Panc1 (cell line): Measurements from ENCODE around the gene SPTLC2. TPM values are rescaled to one million over a fixed set of nuclear protein-coding genes. Genes with fewer than 3 reads are reported as not detected.

Experiments
- ATAC-seq: fragments of 200-7000 bp; cut with Tn5 transposase; 2 replicates; pipeline ENCODE4 v1.9.1; 2020; ENCODE audit warnings: mild to moderate bottlenecking, moderate library complexity
- BruUV-seq: library from RNA; stranded (reverse); fragments of 400-500 nt; replicated peaks from 2 replicates; lab custom pipeline; 2021; lab: Mats Ljungman, UMichigan
- CTCF ChIA-PET: fragments of 300-600 bp; sonication (Branson Sonifier 250); formaldehyde crosslinking; loops from one replicate; lab custom pipeline; 2022; ENCODE audit warnings: antibody characterized with exemption; lab: Charles Lee
- POLR2A ChIA-PET: fragments of 300-600 bp; sonication (Branson Sonifier 250); formaldehyde crosslinking; loops from one replicate; lab custom pipeline; 2022; ENCODE audit warnings: antibody characterized with exemption; lab: Charles Lee
- DNase-seq: peaks from one replicate; pipeline ENCODE4 v3.0.0-alpha.2; 2010; ENCODE audit warnings: low read depth, low spot score
- H3K27ac ChIP-seq: 2 replicates; pipeline ENCODE4 v1.5.1; 2011; ENCODE audit warnings: mild to moderate bottlenecking, low read length, inconsistent platforms
- H3K27me3 ChIP-seq: fragments of 200-500 bp; sonication (Bioruptor generic); 2 replicates; pipeline ENCODE4 v1.6.0; 2014; ENCODE audit warnings: low read length, inconsistent platforms; ENCODE audit not compliant: control insufficient read depth, insufficient read depth
- H3K36me3 ChIP-seq: fragments of 200-500 bp; sonication (Bioruptor generic); 2 replicates; pipeline ENCODE4 v1.5.1; 2014; ENCODE audit warnings: inconsistent platforms, mild to moderate bottlenecking, low read length, moderate library complexity; ENCODE audit not compliant: control insufficient read depth, insufficient read depth
- H3K4me1 ChIP-seq: 2 replicates; pipeline ENCODE4 v1.5.1; 2011; ENCODE audit warnings: inconsistent platforms, mild to moderate bottlenecking, low read length, moderate library complexity; ENCODE audit not compliant: control insufficient read depth, insufficient read depth
- H3K4me3 ChIP-seq, 2 experiments: 2 replicates each; pipeline ENCODE4 v1.5.1; 2011 to 2012; ENCODE audit warnings: low read depth in 2 of 2, low read length in 2 of 2, mild to moderate bottlenecking in 2 of 2, inconsistent platforms in 1 of 2, moderate library complexity in 1 of 2
- H3K9me3 ChIP-seq: fragments of 200-500 bp; sonication (Bioruptor generic); 2 replicates; pipeline ENCODE4 v1.5.1; 2014; ENCODE audit warnings: low read depth, mild to moderate bottlenecking, inconsistent platforms, low read length, moderate library complexity; ENCODE audit not compliant: control insufficient read depth, insufficient read depth
- CTCF ChIP-seq: fragments of 450-650 bp; IDR thresholded peaks from 2 replicates; pipeline ENCODE4 v1.5.1; 2017; ENCODE audit warnings: mild to moderate bottlenecking
- POLR2AphosphoS5 ChIP-seq: IDR thresholded peaks from 2 replicates; pipeline ENCODE4 v1.6.1; 2012; ENCODE audit warnings: mild to moderate bottlenecking, low read depth, low read length, moderate library complexity
- REST ChIP-seq, 2 experiments: IDR thresholded peaks; 2 replicates each; pipeline ENCODE4 v1.6.1; 2011 to 2012; ENCODE audit warnings: low read depth in 2 of 2, control low read depth in 1 of 2, low read length in 1 of 2, mild to moderate bottlenecking in 1 of 2, moderate library complexity in 1 of 2; ENCODE audit not compliant: insufficient read depth in 1 of 2
- SIN3A ChIP-seq: IDR thresholded peaks from 2 replicates; pipeline ENCODE4 v1.6.1; 2012; ENCODE audit warnings: low read depth, mild to moderate bottlenecking, low read length, moderate library complexity, borderline replicate concordance; ENCODE audit not compliant: insufficient read depth
- TCF7L2 ChIP-seq: IDR thresholded peaks from 2 replicates; pipeline ENCODE4 v1.6.1; 2011; ENCODE audit warnings: mild to moderate bottlenecking, low read depth, low read length, inconsistent platforms
- in situ Hi-C: cut with HindIII; loops from 2 replicates; pipeline ENCODE4 v1.10.0; 2016; ENCODE audit warnings: low sequenced_read_pairs, low pct_unique_long_range_greater_than_20kb
- intact Hi-C: fragments of 100-400 bp; cut with micrococcal nuclease; formaldehyde crosslinking; loops from one replicate; pipeline ENCODE4 v1.10.0; 2022; ENCODE audit not compliant: unreplicated experiment
- total RNA-seq: library from RNA; stranded (reverse); gene quantifications from one replicate; pipeline ENCODE4 v1.2.1, GENCODE V29; 2021; ENCODE audit not compliant: unreplicated experiment

SPTLC2 gene
- total RNA-seq, 1 experiment from 2014 or later: 21.0 TPM

- no peak overlapping the region for H3K27ac ChIP-seq
- no peak for TF ChIP-seq POLR2AphosphoS5
- no peak for ATAC-seq
- H3K36me3 ChIP-seq: no peaks in the 10 kb centered on the region
- intact Hi-C loops (no loop called here), in situ Hi-C loops (no loop called here)
- H3K4me1 ChIP-seq: peaks cover 8% of the 10 kb centered on the region
- no peaks in the 10 kb centered on the region for H3K9me3 ChIP-seq
- ChIA-PET POLR2A (no interaction called here), CTCF (no interaction called here)
- H3K4me3 ChIP-seq: no peak overlapping the region
- no TSS peak for BruUV-seq
- no peaks in the 10 kb centered on the region for H3K27me3 ChIP-seq
- DNase-seq: no peak
These were observed 29.2 kb upstream of the SPTLC2 start for GRCh38 chr14:77645520-77646230.

- H3K4me3 ChIP-seq: peak overlapping the region; percentile 35 to 61
- DNase-seq (no peak), ATAC-seq (no peak)
- H3K36me3 ChIP-seq: no peaks in the 10 kb centered on the region
- intact Hi-C loops (no loop called here), in situ Hi-C loops (no loop called here)
- peak overlapping the region; percentile 79; the same call in 1 of the 2 replicates for H3K27ac ChIP-seq
- H3K27me3 ChIP-seq: no peaks in the 10 kb centered on the region
- no peaks in the 10 kb centered on the region for H3K9me3 ChIP-seq
- BruUV-seq: no TSS peak
- TF ChIP-seq POLR2AphosphoS5: no peak
- no peak for TF ChIP-seq REST (IDR thresholded peaks at IDR 0.05; ENCODE audit: insufficient read depth in 1 of 2, low read depth in 2 of 2, low read length in 1 of 2)
- no peak for TF ChIP-seq SIN3A
- TF ChIP-seq TCF7L2: no peak
- TF ChIP-seq CTCF: no peak
- peaks cover 8% of the 10 kb centered on the region for H3K4me1 ChIP-seq
- ChIA-PET CTCF (no interaction called here), POLR2A (no interaction called here)
These were observed 26.0 kb upstream of the SPTLC2 start for GRCh38 chr14:77642407-77642806.

GRCh38 chr14:77641534-77642341 is 25.3 kb upstream of the SPTLC2 start:
- no peaks in the 10 kb centered on the region for H3K36me3 ChIP-seq
- ATAC-seq (peak; percentile 93), DNase-seq (no peak)
- in situ Hi-C loops: no loop called here
- H3K4me1 ChIP-seq: peaks cover 8% of the 10 kb centered on the region
- H3K27ac ChIP-seq: peak overlapping the region; percentile 79
- H3K27me3 ChIP-seq: no peaks in the 10 kb centered on the region
- BruUV-seq: no TSS peak
- intact Hi-C loops: no loop called here
- H3K9me3 ChIP-seq: no peaks in the 10 kb centered on the region
- TF ChIP-seq TCF7L2 (no peak), POLR2AphosphoS5 (peak; percentile 26; the same call in 1 of the 2 replicates)
- ChIA-PET CTCF (no interaction called here), POLR2A (no interaction called here)
- peak overlapping the region; percentile 35 to 61 for H3K4me3 ChIP-seq
